OCI-LY3 (cell line): ENCODE measurements around the gene PCSK6.

ENCODE experiments used
- H2AFZ ChIP-seq: fragments of 200-600, 300-600 bp; shearing (Covaris generic); 2 replicates; pipeline ENCODE4 v1.6.0; 2014; ENCODE audit warnings: antibody characterized with exemption, low read depth, low read length
- H3K27ac ChIP-seq: fragments of 200-600, 300-600 bp; sonication (generic); 2 replicates; pipeline ENCODE4 v1.5.1; 2014; ENCODE audit warnings: mild to moderate bottlenecking, low read length, moderate library complexity, mixed read lengths
- H3K27me3 ChIP-seq: fragments of 200-600, 300-600 bp; sonication (generic); 2 replicates; pipeline ENCODE4 v1.6.1; 2014; ENCODE audit warnings: low read depth, low read length, mixed read lengths
- H3K36me3 ChIP-seq: fragments of 200-600, 300-600 bp; sonication (generic); replicated peaks from 2 replicates; pipeline ENCODE3; 2014; ENCODE audit warnings: low read depth, low read length, mixed read lengths
- H3K4me1 ChIP-seq: fragments of 300-600, 200-600 bp; sonication (generic); 2 replicates; pipeline ENCODE4 v1.6.1; 2014; ENCODE audit warnings: low read length, mixed read lengths
- H3K4me2 ChIP-seq: fragments of 200-600, 300-600 bp; sonication (generic); 2 replicates; pipeline ENCODE4 v1.6.1; 2014; ENCODE audit warnings: low read length, mixed read lengths
- H3K4me3 ChIP-seq: fragments of 300-600, 200-600 bp; sonication (generic); 2 replicates; pipeline ENCODE4 v1.5.1; 2014; ENCODE audit warnings: antibody characterized with exemption, mild to moderate bottlenecking, low read length, moderate library complexity
- H3K79me2 ChIP-seq: fragments of 300-600, 200-600 bp; shearing (Covaris generic); 2 replicates; pipeline ENCODE4 v1.6.1; 2014; ENCODE audit warnings: mild to moderate bottlenecking, low read length, mixed read lengths
- H3K9ac ChIP-seq: fragments of 300-600, 200-600 bp; shearing (Covaris generic); 2 replicates; pipeline ENCODE4 v1.6.0; 2014; ENCODE audit warnings: mild to moderate bottlenecking, low read length, moderate library complexity
- H3K9me3 ChIP-seq: fragments of 200-600, 300-600 bp; shearing (Covaris generic); 2 replicates; pipeline ENCODE4 v1.6.1; 2014; ENCODE audit warnings: low read length, mixed read lengths; ENCODE audit not compliant: insufficient read depth
- H4K20me1 ChIP-seq: fragments of 200-600, 300-600 bp; sonication (generic); 2 replicates; pipeline ENCODE4 v1.6.1; 2016; ENCODE audit warnings: low read length, mixed read lengths; ENCODE audit not compliant: insufficient read depth
- EZH2phosphoT487 ChIP-seq: fragments of 200-600 bp; shearing (Covaris generic); IDR thresholded peaks from 2 replicates; pipeline ENCODE4 v1.6.1; 2018; ENCODE audit warnings: antibody characterized with exemption, mixed run types, low read depth
- TF ChIP-seq, protein P1 (sequence below): fragments of 200-600, 300-600 bp; sonication (generic); IDR thresholded peaks from 2 replicates; pipeline ENCODE4 v1.5.1; 2014; ENCODE audit warnings: antibody characterized with exemption, low read length, low read depth

PCSK6 gene

DNA sequence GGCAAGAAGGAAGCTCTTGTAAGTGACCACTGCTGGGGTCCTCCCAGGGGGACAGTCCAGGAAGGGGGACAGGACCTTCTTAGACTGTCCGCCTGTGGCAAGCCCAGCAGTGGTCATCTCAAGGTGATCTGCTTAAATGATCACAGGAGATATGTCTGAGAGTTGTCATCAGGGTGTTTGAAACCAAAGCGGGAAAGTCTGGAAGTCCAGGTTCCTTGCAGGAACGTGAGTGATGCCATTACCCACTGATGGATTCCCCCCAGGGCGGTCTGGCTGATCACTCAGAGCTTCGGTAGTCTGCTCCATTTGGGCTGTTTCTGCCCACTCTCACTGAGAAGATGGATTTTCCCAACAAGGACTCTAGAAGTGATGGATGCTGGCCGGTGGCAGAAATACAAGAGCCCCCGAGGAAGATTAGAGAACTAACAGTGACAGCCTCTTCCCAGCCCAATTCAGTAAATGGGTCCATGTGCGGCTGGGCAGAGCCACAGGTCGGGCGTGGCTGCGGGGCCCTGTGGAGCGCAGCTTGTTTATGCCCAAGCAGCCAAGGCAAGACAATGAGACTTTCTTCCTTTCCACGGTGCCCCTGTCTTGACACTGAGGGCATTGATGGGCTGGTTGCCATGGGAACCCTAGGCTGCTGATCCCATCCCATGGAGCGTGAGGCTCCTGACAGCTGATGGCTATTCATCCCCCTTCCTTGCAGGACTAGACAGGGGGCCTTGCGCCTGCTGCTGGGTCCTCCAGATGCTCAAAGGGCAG, 9.5 kb downstream of the PCSK6 start:
- Histone ChIP-seq H2AFZ (no peak overlapping the region), H3K27me3 (peaks cover 3% of the 10 kb centered on the region; the same call in 1 of the 2 replicates), H4K20me1 (no peaks in the 10 kb centered on the region), H3K4me2 (no peak overlapping the region), H3K4me3 (no peak overlapping the region), H3K9me3 (no peaks in the 10 kb centered on the region), H3K4me1 (no peaks in the 10 kb centered on the region), H3K9ac (no peak overlapping the region), H3K27ac (no peak overlapping the region), H3K36me3 (no peaks in the 10 kb centered on the region), H3K79me2 (no peaks in the 10 kb centered on the region)
- TF ChIP-seq, protein P1, sequence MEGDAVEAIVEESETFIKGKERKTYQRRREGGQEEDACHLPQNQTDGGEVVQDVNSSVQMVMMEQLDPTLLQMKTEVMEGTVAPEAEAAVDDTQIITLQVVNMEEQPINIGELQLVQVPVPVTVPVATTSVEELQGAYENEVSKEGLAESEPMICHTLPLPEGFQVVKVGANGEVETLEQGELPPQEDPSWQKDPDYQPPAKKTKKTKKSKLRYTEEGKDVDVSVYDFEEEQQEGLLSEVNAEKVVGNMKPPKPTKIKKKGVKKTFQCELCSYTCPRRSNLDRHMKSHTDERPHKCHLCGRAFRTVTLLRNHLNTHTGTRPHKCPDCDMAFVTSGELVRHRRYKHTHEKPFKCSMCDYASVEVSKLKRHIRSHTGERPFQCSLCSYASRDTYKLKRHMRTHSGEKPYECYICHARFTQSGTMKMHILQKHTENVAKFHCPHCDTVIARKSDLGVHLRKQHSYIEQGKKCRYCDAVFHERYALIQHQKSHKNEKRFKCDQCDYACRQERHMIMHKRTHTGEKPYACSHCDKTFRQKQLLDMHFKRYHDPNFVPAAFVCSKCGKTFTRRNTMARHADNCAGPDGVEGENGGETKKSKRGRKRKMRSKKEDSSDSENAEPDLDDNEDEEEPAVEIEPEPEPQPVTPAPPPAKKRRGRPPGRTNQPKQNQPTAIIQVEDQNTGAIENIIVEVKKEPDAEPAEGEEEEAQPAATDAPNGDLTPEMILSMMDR: no peak
- TF ChIP-seq EZH2phosphoT487: no peak

DNA sequence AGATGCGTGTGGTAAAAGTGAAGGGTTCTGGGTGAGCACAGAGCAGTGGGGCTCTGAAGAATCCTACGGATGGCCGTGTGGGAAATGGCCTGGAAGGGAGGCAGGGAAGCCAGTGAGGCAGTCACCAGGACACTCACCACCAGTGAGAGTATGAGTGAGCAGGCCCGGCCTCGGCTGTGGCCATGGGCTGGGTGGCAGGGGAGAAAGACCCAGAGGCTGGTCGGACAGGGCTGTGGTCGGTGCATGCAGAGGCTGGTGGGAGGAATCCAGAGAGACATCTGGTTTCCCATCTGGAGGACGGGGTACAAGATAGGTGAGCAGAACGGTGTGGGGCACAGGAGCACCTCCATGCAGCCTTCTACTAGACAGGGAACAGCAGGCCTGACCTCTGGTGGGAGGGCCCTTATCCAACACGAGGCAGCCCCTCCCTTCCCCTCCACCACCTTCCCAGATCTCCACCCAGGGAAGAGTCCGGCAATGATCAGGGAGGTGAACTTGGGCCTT, 10.1 kb downstream of the PCSK6 start:
- Histone ChIP-seq H3K4me2 (no peak overlapping the region), H3K27ac (no peak overlapping the region), H3K4me1 (no peaks in the 10 kb centered on the region), H3K9ac (no peak overlapping the region), H3K9me3 (no peaks in the 10 kb centered on the region), H3K27me3 (peaks cover 3% of the 10 kb centered on the region; the same call in 1 of the 2 replicates), H3K79me2 (no peaks in the 10 kb centered on the region), H4K20me1 (no peaks in the 10 kb centered on the region), H3K36me3 (no peaks in the 10 kb centered on the region), H2AFZ (no peak overlapping the region), H3K4me3 (no peak overlapping the region)
- TF ChIP-seq, protein P1: no peak
- no peak for TF ChIP-seq EZH2phosphoT487

- no peak overlapping the region for H2AFZ ChIP-seq
- no peak overlapping the region for H3K4me3 ChIP-seq
- no peaks in the 10 kb centered on the region for H3K79me2 ChIP-seq
- H3K9ac ChIP-seq: no peak overlapping the region
- no peak overlapping the region for H3K4me2 ChIP-seq
- no peaks in the 10 kb centered on the region for H3K4me1 ChIP-seq
- TF ChIP-seq, protein P1: no peak
- TF ChIP-seq EZH2phosphoT487: no peak
- peaks cover 6% of the 10 kb centered on the region for H3K27me3 ChIP-seq
- no peak overlapping the region for H3K27ac ChIP-seq
- no peaks in the 10 kb centered on the region for H3K9me3 ChIP-seq
- H4K20me1 ChIP-seq: no peaks in the 10 kb centered on the region
- H3K36me3 ChIP-seq: no peaks in the 10 kb centered on the region
Measured at GRCh38 chr15:101478701-101479341, 10.7 kb downstream of the PCSK6 start.

- TF ChIP-seq, protein P1: no peak
- no peak for TF ChIP-seq EZH2phosphoT487
- no peaks in the 10 kb centered on the region for H3K36me3 ChIP-seq
- no peaks in the 10 kb centered on the region for H3K4me1 ChIP-seq
- H3K9me3 ChIP-seq: no peaks in the 10 kb centered on the region
- H3K79me2 ChIP-seq: no peaks in the 10 kb centered on the region
- peaks cover 6% of the 10 kb centered on the region for H3K27me3 ChIP-seq
- no peak overlapping the region for H2AFZ ChIP-seq
- H3K4me2 ChIP-seq: no peak overlapping the region
- no peak overlapping the region for H3K9ac ChIP-seq
- no peak overlapping the region for H3K27ac ChIP-seq
- no peak overlapping the region for H3K4me3 ChIP-seq
- H4K20me1 ChIP-seq: no peaks in the 10 kb centered on the region
Measured at GRCh38 chr15:101477851-101478362, 11.6 kb downstream of the PCSK6 start.
